Jurkat, Clone E6-1 (cell line): Measurements from ENCODE around the gene PLEKHA5.
A peak's percentile ranks its signal among the peaks of the same experiment; 100 is the strongest.
"Not testable (repeated sequence)": the region's sequence is repeated elsewhere in the genome, so short reads cannot be mapped to it uniquely, and the experiment has no call there.

Experiments used
- DNase-seq: peaks from one replicate; pipeline ENCODE4 v3.0.0-alpha.2; 2011; ENCODE audit warnings: low read depth, low spot score
- H3K4me3 ChIP-seq: 2 replicates; pipeline ENCODE4 v1.5.1; 2011; ENCODE audit warnings: mild to moderate bottlenecking, low read length, control low read depth, moderate library complexity

PLEKHA5 gene

GRCh38 chr12:19155981-19156734, 26.6 kb downstream of the PLEKHA5 start:
- no peak for DNase-seq
- H3K4me3 ChIP-seq, result no peak overlapping the region

GRCh38 chr12:19158923-19159322, 29.4 kb downstream of the PLEKHA5 start:
- no peak for DNase-seq
- no peak overlapping the region for H3K4me3 ChIP-seq

GRCh38 chr12:19161216-19161615, 31.7 kb downstream of the PLEKHA5 start:
- DNase-seq, result no peak
- H3K4me3 ChIP-seq, result no peak overlapping the region

GRCh38 chr12:19165451-19165850, 35.9 kb downstream of the PLEKHA5 start:
- DNase-seq, result no peak
- no peak overlapping the region for H3K4me3 ChIP-seq

GRCh38 chr12:19166387-19166786, 36.9 kb downstream of the PLEKHA5 start:
- DNase-seq, result no peak
- H3K4me3 ChIP-seq, result no peak overlapping the region

GRCh38 chr12:19166956-19167355, 37.4 kb downstream of the PLEKHA5 start:
- no peak for DNase-seq
- no peak overlapping the region for H3K4me3 ChIP-seq

GRCh38 chr12:19167708-19168107, 38.2 kb downstream of the PLEKHA5 start:
- no peak for DNase-seq
- H3K4me3 ChIP-seq, result no peak overlapping the region

- no peak overlapping the region for H3K4me3 ChIP-seq
- no peak for DNase-seq
Observed at GRCh38 chr12:19168644-19169043, 39.1 kb downstream of the PLEKHA5 start.

- DNase-seq, result no peak
- no peak overlapping the region for H3K4me3 ChIP-seq
Observed at GRCh38 chr12:19169222-19169621, 39.7 kb downstream of the PLEKHA5 start.

- not testable (repeated sequence) for H3K4me3 ChIP-seq, DNase-seq
Observed at GRCh38 chr12:19170286-19170685, 40.8 kb downstream of the PLEKHA5 start.

GRCh38 chr12:19171731-19172130, 42.2 kb downstream of the PLEKHA5 start:
- no peak for DNase-seq
- H3K4me3 ChIP-seq, result no peak overlapping the region

GRCh38 chr12:19177754-19178153, 48.2 kb downstream of the PLEKHA5 start:
- H3K4me3 ChIP-seq, result no peak overlapping the region
- no peak for DNase-seq

- no peak overlapping the region for H3K4me3 ChIP-seq
- no peak for DNase-seq
Observed at GRCh38 chr12:19179986-19180385, 50.5 kb downstream of the PLEKHA5 start.

GRCh38 chr12:19181666-19182426, 52.3 kb downstream of the PLEKHA5 start:
- no peak overlapping the region for H3K4me3 ChIP-seq
- peak; percentile 10 for DNase-seq

GRCh38 chr12:19183121-19183838, 53.7 kb downstream of the PLEKHA5 start:
- no peak overlapping the region for H3K4me3 ChIP-seq
- DNase-seq, result peak; percentile 4

- no peak overlapping the region for H3K4me3 ChIP-seq
Observed at GRCh38 chr12:19185262-19185929, 55.9 kb downstream of the PLEKHA5 start.

GRCh38 chr12:19186722-19187661, 57.5 kb downstream of the PLEKHA5 start:
- DNase-seq, result peak; percentile 35

More at GRCh38 chr12:19185262-19185929, 55.9 kb downstream of the PLEKHA5 start:
- DNase-seq, result no peak

GRCh38 chr12:19189522-19189921, 60.0 kb downstream of the PLEKHA5 start:
- no peak overlapping the region for H3K4me3 ChIP-seq
- DNase-seq, result no peak

More at GRCh38 chr12:19186722-19187661, 57.5 kb downstream of the PLEKHA5 start:
- H3K4me3 ChIP-seq, result no peak overlapping the region
